ENCODE results near the gene PMEPA1.

PMEPA1 gene

GRCh38 chr20:57656821-57657534 lies 52.8 kb downstream of the PMEPA1 start:
- H3K4me3 ChIP-seq (ENCODE audit: low read depth, low read length) = no peak overlapping the region
- no peak for DNase-seq (ENCODE audit: low read depth)

GRCh38 chr20:57656252-57656820 lies 53.5 kb downstream of the PMEPA1 start:
- H3K4me3 ChIP-seq (ENCODE audit: low read depth, low read length) = no peak overlapping the region
- no peak for DNase-seq (ENCODE audit: low read depth)

DNA sequence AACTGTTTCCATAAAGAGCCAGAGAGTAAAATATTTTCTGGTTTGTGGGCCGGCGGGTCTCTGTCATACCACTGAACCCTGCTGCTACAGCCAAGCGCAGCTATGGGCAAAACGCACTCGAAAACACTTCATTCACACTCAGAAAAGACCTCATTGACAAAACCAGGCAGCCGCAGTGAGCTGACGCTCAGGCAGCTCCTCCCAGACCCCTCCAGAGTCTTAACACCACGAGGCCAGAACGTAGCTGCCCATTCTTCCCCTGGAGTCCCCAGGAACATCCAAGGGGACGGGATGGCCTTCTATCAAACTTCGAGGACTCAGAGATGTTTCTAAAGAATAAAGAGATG lies 54.0 kb downstream of the PMEPA1 start:
- DNase-seq (ENCODE audit: low read depth) = no peak

GRCh38 chr20:57654998-57655808 lies 54.6 kb downstream of the PMEPA1 start:
- no peak for DNase-seq (ENCODE audit: low read depth)
- no peak overlapping the region for H3K4me3 ChIP-seq (ENCODE audit: low read depth, low read length)

More for the DNA sequence above, 54.0 kb downstream of the PMEPA1 start:
- no peak overlapping the region for H3K4me3 ChIP-seq (ENCODE audit: low read depth, low read length)

- peak; percentile 18 for DNase-seq (ENCODE audit: low read depth)
These were observed 55.3 kb downstream of the PMEPA1 start for GRCh38 chr20:57654363-57654997.

DNA sequence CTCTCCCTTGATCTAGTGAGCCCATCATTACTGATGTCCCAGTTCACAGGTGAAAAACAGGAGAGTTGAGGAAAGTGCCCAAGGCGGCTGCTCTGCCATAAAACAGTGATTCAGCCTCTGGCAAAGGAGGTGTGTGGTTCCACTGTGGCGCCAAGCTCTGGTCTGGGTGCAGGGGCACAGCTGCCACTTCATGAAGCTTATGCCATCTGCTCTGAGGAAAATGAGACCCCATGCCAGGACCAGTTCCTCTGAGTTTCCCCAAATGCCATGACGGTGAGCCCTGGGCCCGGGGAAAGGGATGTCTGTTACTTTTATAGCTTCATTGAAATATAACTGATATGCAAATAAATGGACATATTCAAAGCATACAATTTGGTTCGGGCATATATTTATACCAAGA lies 55.9 kb downstream of the PMEPA1 start:
- no peak for DNase-seq (ENCODE audit: low read depth)
- no peak overlapping the region for H3K4me3 ChIP-seq (ENCODE audit: low read depth, low read length)

More at GRCh38 chr20:57654363-57654997, 55.3 kb downstream of the PMEPA1 start:
- no peak overlapping the region for H3K4me3 ChIP-seq (ENCODE audit: low read depth, low read length)

- no peak for DNase-seq (ENCODE audit: low read depth)
- H3K4me3 ChIP-seq (ENCODE audit: low read depth, low read length) = no peak overlapping the region
These were observed 56.3 kb downstream of the PMEPA1 start for GRCh38 chr20:57653546-57653900.

- H3K4me3 ChIP-seq (ENCODE audit: low read depth, low read length) = no peak overlapping the region
- DNase-seq (ENCODE audit: low read depth) = no peak
These were observed 56.9 kb downstream of the PMEPA1 start for GRCh38 chr20:57652606-57653545.

- no peak for DNase-seq (ENCODE audit: low read depth)
These were observed 57.8 kb downstream of the PMEPA1 start for GRCh38 chr20:57651881-57652605.

DNA sequence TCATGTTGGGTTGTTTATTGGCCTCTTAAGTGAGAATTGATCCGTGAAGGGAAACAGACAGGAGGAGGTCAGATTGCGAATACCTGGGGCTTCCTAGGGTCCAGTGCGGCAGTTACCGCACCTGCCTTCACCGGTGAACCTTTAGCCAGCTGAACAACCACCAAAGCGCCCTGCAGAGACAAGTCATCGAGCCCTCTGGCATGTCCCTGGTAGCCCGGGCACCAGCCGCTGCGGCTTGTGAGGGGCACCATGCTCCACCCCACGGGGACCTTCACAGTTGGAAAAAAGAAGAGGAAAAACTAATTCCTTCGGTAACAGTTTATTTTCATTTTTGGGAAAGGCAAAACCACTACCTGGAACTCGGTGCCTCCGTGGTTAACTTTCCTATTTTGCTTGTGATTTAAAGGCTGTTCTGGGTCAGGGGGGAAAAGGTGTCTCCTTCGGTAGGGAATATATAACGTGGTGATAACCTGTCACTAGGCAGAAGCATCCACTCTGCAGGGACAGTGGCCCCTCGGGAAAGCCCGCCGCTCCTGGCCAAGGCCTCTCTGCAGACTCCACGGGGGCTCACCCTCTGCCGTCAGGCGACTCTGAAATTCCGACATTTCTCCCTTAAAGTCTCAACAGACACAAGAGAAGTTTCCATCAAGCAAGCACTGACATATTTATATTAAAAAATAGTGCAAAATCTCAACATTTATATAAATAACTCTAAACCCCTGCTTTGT lies 58.9 kb downstream of the PMEPA1 start:
- H3K4me3 ChIP-seq (ENCODE audit: low read depth, low read length) = no peak overlapping the region
- DNase-seq (ENCODE audit: low read depth) = no peak

More at GRCh38 chr20:57651881-57652605, 57.8 kb downstream of the PMEPA1 start:
- H3K4me3 ChIP-seq (ENCODE audit: low read depth, low read length) = no peak overlapping the region

- H3K4me3 ChIP-seq (ENCODE audit: low read depth, low read length) = no peak overlapping the region
- DNase-seq (ENCODE audit: low read depth) = no peak
These were observed 59.5 kb downstream of the PMEPA1 start for GRCh38 chr20:57650266-57650665.

GRCh38 chr20:57649617-57650015 lies 60.2 kb downstream of the PMEPA1 start:
- no peak for DNase-seq (ENCODE audit: low read depth)
- no peak overlapping the region for H3K4me3 ChIP-seq (ENCODE audit: low read depth, low read length)

GRCh38 chr20:57648878-57649616 lies 60.8 kb downstream of the PMEPA1 start:
- H3K4me3 ChIP-seq (ENCODE audit: low read depth, low read length) = no peak overlapping the region
- DNase-seq (ENCODE audit: low read depth) = no peak

GRCh38 chr20:57647933-57648785 lies 61.7 kb downstream of the PMEPA1 start:
- no peak for DNase-seq (ENCODE audit: low read depth)

DNA sequence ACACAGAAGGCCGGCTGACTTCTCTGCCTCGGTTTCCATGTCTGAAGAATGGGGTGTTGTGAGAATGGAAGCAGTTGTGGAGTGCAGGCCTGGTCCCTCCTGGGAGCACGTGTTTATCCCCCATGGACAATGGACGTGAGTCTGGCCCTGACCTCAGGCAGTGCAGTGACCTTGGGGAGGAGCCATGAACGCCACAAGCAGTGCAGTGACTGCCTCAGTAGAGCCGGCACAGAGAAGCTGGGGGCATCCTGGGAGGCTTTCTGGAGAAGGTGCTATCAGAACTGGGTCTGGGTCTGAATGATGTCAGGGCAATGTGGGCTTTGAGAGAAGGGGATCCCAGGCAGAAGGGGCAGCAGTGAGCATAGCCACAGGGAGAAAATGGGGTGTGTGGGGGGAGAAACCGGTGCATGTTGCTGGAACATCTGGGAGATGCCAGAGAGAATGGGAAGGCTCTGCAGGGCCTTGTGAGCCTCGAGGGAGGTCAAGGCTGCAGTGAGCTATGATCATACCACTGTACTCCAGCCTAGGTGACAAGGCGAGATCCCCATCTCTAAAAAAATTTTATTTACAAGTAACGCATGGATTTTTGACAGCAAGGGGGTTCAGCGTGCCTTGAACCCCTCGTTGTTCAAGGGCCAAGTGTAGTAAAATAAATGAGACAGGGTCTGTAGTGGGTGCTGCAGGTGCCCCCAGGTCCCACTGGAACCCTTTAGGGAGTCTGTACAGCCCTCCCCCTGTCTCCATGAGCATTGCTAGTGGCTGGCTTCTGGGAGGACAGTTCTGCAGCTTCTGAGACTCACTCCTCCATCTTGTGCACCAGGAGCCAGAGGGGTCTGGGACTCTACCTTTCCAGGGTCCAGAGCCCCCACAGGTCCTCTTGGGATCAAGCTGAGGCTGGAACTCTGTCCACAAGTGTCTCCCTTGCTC lies 62.5 kb downstream of the PMEPA1 start:
- no peak for DNase-seq (ENCODE audit: low read depth)
- H3K4me3 ChIP-seq (ENCODE audit: low read depth, low read length) = no peak overlapping the region

More at GRCh38 chr20:57647933-57648785, 61.7 kb downstream of the PMEPA1 start:
- H3K4me3 ChIP-seq (ENCODE audit: low read depth, low read length) = no peak overlapping the region
